Astrocyte (in vitro differentiated cells and primary cell): ENCODE data around the gene TOR1AIP1. TPM values are rescaled to one million over a fixed set of nuclear protein-coding genes. Genes with fewer than 3 reads are reported as not detected.

Experiments
- DNase-seq: peaks from one replicate; pipeline ENCODE4 v3.0.0-alpha.2; 2010; ENCODE audit warnings: low read depth
- FAIRE-seq: peaks from 2 replicates; lab custom pipeline; 2011; peaks lifted over from hg19 to GRCh38; lab: Jason Lieb, UNC
- H2AFZ ChIP-seq: 2 replicates; pipeline ENCODE4 v1.6.0; 2012; ENCODE audit warnings: low read depth, low read length, inconsistent platforms
- H3K27ac ChIP-seq: 2 replicates; pipeline ENCODE4 v1.5.1; 2011; ENCODE audit warnings: low read depth, low read length, inconsistent platforms
- H3K27me3 ChIP-seq: 2 replicates; pipeline ENCODE4 v1.6.0; 2011; ENCODE audit warnings: low read length, inconsistent platforms; ENCODE audit not compliant: insufficient read depth
- H3K36me3 ChIP-seq: 2 replicates; pipeline ENCODE4 v1.5.1; 2011; ENCODE audit warnings: low read length, inconsistent platforms; ENCODE audit not compliant: insufficient read depth
- H3K4me1 ChIP-seq: 2 replicates; pipeline ENCODE4 v1.5.1; 2011; ENCODE audit warnings: low read length, inconsistent platforms; ENCODE audit not compliant: insufficient read depth
- H3K4me2 ChIP-seq: 2 replicates; pipeline ENCODE4 v1.6.0; 2012; ENCODE audit warnings: low read length, inconsistent platforms
- H3K4me3 ChIP-seq: 2 replicates; pipeline ENCODE4 v1.5.1; 2011; ENCODE audit warnings: low read depth, mild to moderate bottlenecking, low read length, inconsistent platforms; ENCODE audit not compliant: insufficient read depth
- H3K79me2 ChIP-seq: 2 replicates; pipeline ENCODE4 v1.6.0; 2012; ENCODE audit warnings: mild to moderate bottlenecking, low read length, inconsistent platforms; ENCODE audit not compliant: insufficient read depth
- H3K9ac ChIP-seq: 2 replicates; pipeline ENCODE4 v1.6.0; 2012; ENCODE audit warnings: mild to moderate bottlenecking, low read length, inconsistent platforms
- H3K9me3 ChIP-seq: 2 replicates; pipeline ENCODE4 v1.5.1; 2012; ENCODE audit warnings: low read depth, mild to moderate bottlenecking, low read length, inconsistent platforms; ENCODE audit not compliant: insufficient read depth
- H4K20me1 ChIP-seq: 2 replicates; pipeline ENCODE4 v1.6.0; 2012; ENCODE audit warnings: low read length, inconsistent platforms; ENCODE audit not compliant: insufficient read depth
- H3K27ac Mint-ChIP-seq: one replicate; pipeline ENCODE4 v1.8.0; 2021; ENCODE audit warnings: mild to moderate bottlenecking, mixed read lengths; ENCODE audit not compliant: unreplicated experiment
- H3K27me3 Mint-ChIP-seq: one replicate; pipeline ENCODE4 v1.8.0; 2021; ENCODE audit warnings: low read depth, mixed read lengths; ENCODE audit not compliant: unreplicated experiment
- H3K36me3 Mint-ChIP-seq: one replicate; pipeline ENCODE4 v1.8.0; 2021; ENCODE audit warnings: low read depth, mixed read lengths; ENCODE audit not compliant: unreplicated experiment
- H3K4me1 Mint-ChIP-seq: one replicate; pipeline ENCODE4 v1.8.0; 2021; ENCODE audit warnings: low read depth, mixed read lengths; ENCODE audit not compliant: unreplicated experiment
- H3K4me3 Mint-ChIP-seq: one replicate; pipeline ENCODE4 v1.8.0; 2021; ENCODE audit warnings: mild to moderate bottlenecking, moderate library complexity, mixed read lengths; ENCODE audit not compliant: unreplicated experiment
- H3K9me3 Mint-ChIP-seq: one replicate; pipeline ENCODE4 v1.8.0; 2021; ENCODE audit warnings: mild to moderate bottlenecking, mixed read lengths; ENCODE audit not compliant: unreplicated experiment
- EZH2 ChIP-seq: IDR thresholded peaks from 2 replicates; pipeline ENCODE4 v1.6.1; 2012; ENCODE audit warnings: mild to moderate bottlenecking, low read length, inconsistent platforms; ENCODE audit not compliant: insufficient read depth
- total RNA-seq: library from RNA; stranded (reverse); gene quantifications from 2 replicates; pipeline ENCODE4 v1.2.1, GENCODE V29; 2021
- TF ChIP-seq, protein P1 (sequence below): IDR thresholded peaks from 2 replicates; pipeline ENCODE4 v1.5.1; 2011; ENCODE audit warnings: low read depth, mild to moderate bottlenecking, inconsistent platforms, low read length, moderate library complexity; ENCODE audit not compliant: insufficient read depth

Gene TOR1AIP1
- total RNA-seq, 1 donor from 2014 or later, result 37.4 TPM

DNA sequence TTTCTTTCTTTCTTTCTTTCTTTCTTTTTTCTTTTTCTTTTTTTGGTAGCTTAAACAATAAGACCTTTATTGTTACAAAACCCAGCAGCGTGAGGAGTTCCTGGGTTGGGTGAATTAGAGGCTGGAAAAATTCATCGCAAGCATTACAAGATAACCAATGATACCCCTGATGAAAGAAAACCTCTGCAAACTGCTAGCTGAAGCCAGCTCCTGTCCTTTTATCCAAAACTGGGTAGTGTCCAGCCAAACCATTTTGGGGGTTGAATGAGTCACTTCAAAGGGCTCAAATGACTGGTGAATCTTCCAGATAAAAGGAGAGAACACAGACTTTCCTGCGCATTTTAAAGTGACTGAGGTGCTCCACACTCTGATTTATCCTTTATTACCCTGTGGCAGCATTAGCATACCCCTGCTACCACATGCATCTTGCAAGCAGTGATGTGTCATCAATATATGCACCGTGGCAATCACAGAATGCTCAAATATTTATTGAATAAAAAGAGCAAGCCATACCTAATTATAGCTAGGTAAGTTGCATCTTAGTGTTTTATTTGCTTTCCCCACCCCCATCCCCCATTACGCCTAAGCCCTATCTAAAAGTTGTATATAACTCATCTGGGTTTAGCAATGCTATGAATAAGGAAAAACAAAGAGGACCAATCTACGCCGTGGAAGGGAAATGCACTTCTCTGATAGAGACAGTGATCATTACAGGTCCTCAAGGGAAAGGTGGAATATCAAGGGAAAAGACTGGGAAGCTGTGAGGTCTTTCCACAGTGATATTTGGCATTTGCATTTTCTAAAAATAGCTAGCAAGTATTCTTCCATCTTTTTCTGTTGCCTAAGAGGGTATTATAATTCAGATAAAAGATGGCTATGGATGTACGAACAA is 40.1 kb downstream of the TOR1AIP1 start:
- H3K4me2 ChIP-seq, result no peak overlapping the region
- DNase-seq (peak; percentile 25), FAIRE-seq (no peak)
- H3K9ac ChIP-seq, result no peak overlapping the region
- H3K27ac ChIP-seq, result no peak overlapping the region
- no peaks in the 10 kb centered on the region for H3K9me3 ChIP-seq
- peaks cover 3% of the 10 kb centered on the region for H3K4me1 ChIP-seq
- H3K36me3 Mint-ChIP-seq, result peaks cover 17% of the 10 kb centered on the region
- no peak for TF ChIP-seq EZH2
- TF ChIP-seq, protein P1, sequence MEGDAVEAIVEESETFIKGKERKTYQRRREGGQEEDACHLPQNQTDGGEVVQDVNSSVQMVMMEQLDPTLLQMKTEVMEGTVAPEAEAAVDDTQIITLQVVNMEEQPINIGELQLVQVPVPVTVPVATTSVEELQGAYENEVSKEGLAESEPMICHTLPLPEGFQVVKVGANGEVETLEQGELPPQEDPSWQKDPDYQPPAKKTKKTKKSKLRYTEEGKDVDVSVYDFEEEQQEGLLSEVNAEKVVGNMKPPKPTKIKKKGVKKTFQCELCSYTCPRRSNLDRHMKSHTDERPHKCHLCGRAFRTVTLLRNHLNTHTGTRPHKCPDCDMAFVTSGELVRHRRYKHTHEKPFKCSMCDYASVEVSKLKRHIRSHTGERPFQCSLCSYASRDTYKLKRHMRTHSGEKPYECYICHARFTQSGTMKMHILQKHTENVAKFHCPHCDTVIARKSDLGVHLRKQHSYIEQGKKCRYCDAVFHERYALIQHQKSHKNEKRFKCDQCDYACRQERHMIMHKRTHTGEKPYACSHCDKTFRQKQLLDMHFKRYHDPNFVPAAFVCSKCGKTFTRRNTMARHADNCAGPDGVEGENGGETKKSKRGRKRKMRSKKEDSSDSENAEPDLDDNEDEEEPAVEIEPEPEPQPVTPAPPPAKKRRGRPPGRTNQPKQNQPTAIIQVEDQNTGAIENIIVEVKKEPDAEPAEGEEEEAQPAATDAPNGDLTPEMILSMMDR, result no peak
- no peak overlapping the region for H3K4me3 Mint-ChIP-seq
- no peaks in the 10 kb centered on the region for H3K79me2 ChIP-seq
- H3K27me3 Mint-ChIP-seq, result no peaks in the 10 kb centered on the region
- H2AFZ ChIP-seq, result no peak overlapping the region
- no peaks in the 10 kb centered on the region for H4K20me1 ChIP-seq
- H3K27me3 ChIP-seq, result no peaks in the 10 kb centered on the region
- no peaks in the 10 kb centered on the region for H3K9me3 Mint-ChIP-seq
- H3K4me3 ChIP-seq, result no peak overlapping the region
- peaks cover 10% of the 10 kb centered on the region for H3K36me3 ChIP-seq
- no peak overlapping the region for H3K27ac Mint-ChIP-seq
- peaks cover 24% of the 10 kb centered on the region for H3K4me1 Mint-ChIP-seq

DNA sequence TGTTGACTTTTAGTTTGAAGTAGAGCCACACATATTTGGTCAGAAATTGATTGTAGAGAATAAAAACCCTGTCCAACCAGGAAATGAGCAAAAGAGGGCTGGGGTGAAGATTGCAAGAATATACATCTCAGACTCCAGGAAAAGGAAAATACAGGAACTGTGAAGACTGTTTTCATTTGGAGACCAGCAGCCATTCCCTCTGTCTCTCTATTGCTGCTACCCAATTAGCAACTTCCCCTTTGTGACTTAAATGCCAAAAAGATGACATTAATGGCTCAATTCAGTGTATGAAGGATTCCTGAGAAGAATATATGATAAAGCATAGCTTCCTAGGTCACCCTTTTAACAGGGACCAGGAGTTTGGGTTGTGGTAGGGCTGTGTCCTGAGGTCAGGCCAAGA is 40.9 kb downstream of the TOR1AIP1 start:
- peaks cover 2% of the 10 kb centered on the region for H3K36me3 ChIP-seq
- H3K4me1 ChIP-seq, result peaks cover 3% of the 10 kb centered on the region
- no peak overlapping the region for H2AFZ ChIP-seq
- no peak overlapping the region for H3K4me3 ChIP-seq
- no peaks in the 10 kb centered on the region for H3K27me3 Mint-ChIP-seq
- no peak for TF ChIP-seq EZH2
- TF ChIP-seq, protein P1, result no peak
- H3K4me3 Mint-ChIP-seq, result no peak overlapping the region
- no peaks in the 10 kb centered on the region for H3K27me3 ChIP-seq
- no peak for FAIRE-seq
- H3K27ac Mint-ChIP-seq, result no peak overlapping the region
- no peaks in the 10 kb centered on the region for H3K9me3 ChIP-seq
- H3K36me3 Mint-ChIP-seq, result peaks cover 10% of the 10 kb centered on the region
- no peak for DNase-seq
- no peak overlapping the region for H3K27ac ChIP-seq
- H3K9ac ChIP-seq, result no peak overlapping the region
- H4K20me1 ChIP-seq, result no peaks in the 10 kb centered on the region
- H3K9me3 Mint-ChIP-seq, result no peaks in the 10 kb centered on the region
- H3K4me2 ChIP-seq, result no peak overlapping the region
- peaks cover 19% of the 10 kb centered on the region for H3K4me1 Mint-ChIP-seq
- H3K79me2 ChIP-seq, result no peaks in the 10 kb centered on the region

DNA sequence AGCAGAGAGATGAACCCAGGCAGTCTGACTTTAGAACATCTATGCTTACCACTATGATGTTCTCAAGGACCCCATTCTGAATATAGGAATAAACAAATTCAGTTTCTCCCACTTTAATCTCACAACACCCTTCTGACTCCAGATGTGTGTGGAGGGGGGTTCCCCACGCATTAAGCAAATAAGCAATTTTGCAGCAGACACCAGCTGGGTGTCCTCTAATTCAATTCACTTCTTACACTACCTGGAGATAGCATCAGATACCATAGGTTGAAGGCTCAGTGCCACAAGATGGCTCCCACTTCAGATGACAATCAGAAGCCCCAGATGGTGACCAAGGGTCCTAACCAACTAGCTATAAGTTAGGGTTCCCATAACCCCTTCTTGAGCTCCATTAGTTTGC is 42.2 kb downstream of the TOR1AIP1 start:
- Mint-ChIP-seq H3K4me3 (no peak overlapping the region), H3K4me1 (peaks cover 18% of the 10 kb centered on the region), H3K36me3 (peaks cover 4% of the 10 kb centered on the region), H3K9me3 (no peaks in the 10 kb centered on the region), H3K27me3 (no peaks in the 10 kb centered on the region), H3K27ac (no peak overlapping the region)
- no peaks in the 10 kb centered on the region for H3K36me3 ChIP-seq
- H3K4me3 ChIP-seq, result no peak overlapping the region
- no peaks in the 10 kb centered on the region for H3K9me3 ChIP-seq
- no peaks in the 10 kb centered on the region for H3K79me2 ChIP-seq
- H3K9ac ChIP-seq, result no peak overlapping the region
- no peak overlapping the region for H3K4me2 ChIP-seq
- no peak overlapping the region for H2AFZ ChIP-seq
- H4K20me1 ChIP-seq, result no peaks in the 10 kb centered on the region
- H3K4me1 ChIP-seq, result peaks cover 3% of the 10 kb centered on the region
- DNase-seq (no peak), FAIRE-seq (no peak)
- no peaks in the 10 kb centered on the region for H3K27me3 ChIP-seq
- H3K27ac ChIP-seq, result no peak overlapping the region
- TF ChIP-seq, protein P1, result no peak
- TF ChIP-seq EZH2, result no peak
